Naive thymus-derived CD4-positive, alpha-beta T cell (primary cell): Measurements from ENCODE around the gene COL5A1. TPM values are rescaled to one million over a fixed set of nuclear protein-coding genes. Genes with fewer than 3 reads are reported as not detected.

Experiments
- ATAC-seq: fragments of 150-1000 bp; cut with Tn5 transposase; 2 replicates; pipeline ENCODE4 v1.10.0; 2021; ENCODE audit warnings: mild to moderate bottlenecking, moderate library complexity
- CTCF ChIA-PET: fragments of 350-600 bp; sonication (Branson Sonifier 250); formaldehyde crosslinking; loops from one replicate; lab custom pipeline; 2021; ENCODE audit warnings: antibody characterized with exemption; lab: Charles Lee
- POLR2A ChIA-PET: fragments of 350-600 bp; sonication (Branson Sonifier 250); formaldehyde crosslinking; loops from one replicate; lab custom pipeline; 2021; ENCODE audit warnings: antibody characterized with exemption, inconsistent platforms; lab: Charles Lee
- DNase-seq, 9 donors: peaks; one replicate each; pipeline versions ENCODE4 v3.0.0 to v3.0.0-alpha.2; 2020 to 2022; ENCODE audit warnings: mixed read lengths in 1 of 9
- H3K27ac ChIP-seq: one replicate; pipeline ENCODE4 v1.7.0; 2013; ENCODE audit warnings: mild to moderate bottlenecking, low read depth, low read length, moderate library complexity
- H3K27me3 ChIP-seq, 2 donors: one replicate each; pipeline ENCODE4 v1.7.0; 2013; ENCODE audit warnings: low read length in 2 of 2, mild to moderate bottlenecking in 2 of 2, moderate library complexity in 2 of 2; ENCODE audit not compliant: control insufficient read depth in 2 of 2, insufficient read depth in 2 of 2
- H3K36me3 ChIP-seq, 3 experiments: 1 replicate in 2 of 3; 2 replicates in 1 of 3; pipeline ENCODE4 v1.7.0; 2013; ENCODE audit warnings: low read length in 3 of 3, mild to moderate bottlenecking in 3 of 3, moderate library complexity in 1 of 3; ENCODE audit not compliant: insufficient read depth in 3 of 3, control insufficient read depth in 2 of 3
- H3K4me1 ChIP-seq, 2 donors: one replicate each; pipeline ENCODE4 v1.7.0; 2013; ENCODE audit warnings: low read length in 2 of 2, mild to moderate bottlenecking in 2 of 2, moderate library complexity in 1 of 2; ENCODE audit not compliant: control insufficient read depth in 2 of 2, insufficient read depth in 2 of 2
- H3K4me3 ChIP-seq: 2 replicates; pipeline ENCODE4 v1.7.0; 2013; ENCODE audit warnings: mild to moderate bottlenecking, low read length
- H3K9me3 ChIP-seq, 3 experiments: 1 replicate in 2 of 3; 2 replicates in 1 of 3; pipeline ENCODE4 v1.7.0; 2013; ENCODE audit warnings: low read length in 3 of 3; ENCODE audit not compliant: control insufficient read depth in 2 of 3
- H3K27ac Mint-ChIP-seq, 9 donors: one replicate each; pipeline ENCODE4 v1.8.0; 2020 to 2022; ENCODE audit warnings: mixed read lengths in 9 of 9, mild to moderate bottlenecking in 8 of 9, moderate library complexity in 5 of 9, inconsistent platforms in 2 of 9
- H3K27me3 Mint-ChIP-seq, 5 donors: one replicate each; pipeline ENCODE4 v1.8.0; 2021 to 2022; ENCODE audit warnings: mixed read lengths in 5 of 5, mild to moderate bottlenecking in 1 of 5
- H3K36me3 Mint-ChIP-seq, 5 donors: one replicate each; pipeline ENCODE4 v1.8.0; 2020 to 2022; ENCODE audit warnings: mixed read lengths in 5 of 5, mild to moderate bottlenecking in 3 of 5, inconsistent platforms in 1 of 5
- H3K4me1 Mint-ChIP-seq, 7 donors: one replicate each; pipeline ENCODE4 v1.8.0; 2020 to 2022; ENCODE audit warnings: mixed read lengths in 7 of 7, mild to moderate bottlenecking in 3 of 7, inconsistent platforms in 1 of 7
- H3K4me3 Mint-ChIP-seq, 10 donors: one replicate each; pipeline ENCODE4 v1.8.0; 2020 to 2022; ENCODE audit warnings: mild to moderate bottlenecking in 10 of 10, mixed read lengths in 10 of 10, moderate library complexity in 6 of 10, inconsistent platforms in 2 of 10
- H3K9me3 Mint-ChIP-seq, 11 donors: one replicate each; pipeline ENCODE4 v1.8.0; 2020 to 2022; ENCODE audit warnings: mixed read lengths in 11 of 11, mild to moderate bottlenecking in 4 of 11, inconsistent platforms in 1 of 11, moderate library complexity in 1 of 11
- intact Hi-C, 2 donors: fragments of 100-400 bp; cut with micrococcal nuclease; formaldehyde crosslinking; loops; one replicate each; pipeline ENCODE4 v1.15.1; 2023
- polyA plus RNA-seq, 2 donors: library from polyadenylated mRNA; unstranded; fragments of 300-500 nt; fragmentation: Illumina TruSeq; gene quantifications; one replicate each; pipeline ENCODE4 v1.2.3, GENCODE V29; 2021
- total RNA-seq, 6 experiments: library from RNA in 5 of 6; stranded (reverse) in 5 of 6; gene quantifications; 1 replicate in 5 of 6; 2 replicates in 1 of 6; pipeline ENCODE4 v1.2.3 and lab custom pipeline; 2021 to 2026

COL5A1 gene
- total and polyA plus RNA-seq, 7 experiments from 2014 or later = 0.16 to 0.56 (median 0.24) TPM; not detected in 2

DNA sequence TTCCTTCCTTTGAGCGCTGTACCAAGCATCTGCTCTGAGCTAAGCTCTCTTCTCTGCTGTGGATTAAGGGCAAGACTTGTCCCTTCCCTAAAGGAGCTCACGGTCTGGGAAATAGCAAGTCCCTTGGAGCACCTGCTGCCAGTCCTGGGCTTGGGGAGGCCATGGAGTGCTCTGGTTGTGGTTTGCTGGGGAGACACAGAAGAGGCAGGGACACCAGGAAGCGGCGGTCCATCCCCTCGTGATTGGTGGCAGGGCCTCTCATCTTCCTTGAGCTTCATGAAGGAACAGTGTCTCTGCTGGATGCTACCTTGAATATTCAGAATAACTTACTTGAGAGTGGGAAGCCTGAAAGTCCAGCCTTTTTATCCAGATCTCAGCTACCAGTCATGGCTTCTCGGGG lies 35.3 kb downstream of the COL5A1 start:
- ChIA-PET CTCF (no interaction called here), POLR2A (no interaction called here)
- Mint-ChIP-seq H3K36me3 (peaks cover 0 to 8% (median 0%) of the 10 kb centered on the region in 5 donors), H3K27me3 (peaks cover 0 to 16% (median 0%) of the 10 kb centered on the region in 5 donors), H3K4me3 (no peak overlapping the region), H3K4me1 (peaks cover 0 to 1% (median 0%) of the 10 kb centered on the region in 7 donors), H3K9me3 (peaks cover 0 to 31% (median 9%) of the 10 kb centered on the region in 11 donors), H3K27ac (no peak overlapping the region)
- ATAC-seq (no peak), DNase-seq (no peak)
- Histone ChIP-seq H3K27ac (no peak overlapping the region), H3K27me3 (no peaks in the 10 kb centered on the region), H3K9me3 (peaks cover 0 to 8% (median 0%) of the 10 kb centered on the region in 3 experiments), H3K36me3 (no peaks in the 10 kb centered on the region), H3K4me1 (no peaks in the 10 kb centered on the region), H3K4me3 (no peak overlapping the region)
- intact Hi-C loops = no loop called here

DNA sequence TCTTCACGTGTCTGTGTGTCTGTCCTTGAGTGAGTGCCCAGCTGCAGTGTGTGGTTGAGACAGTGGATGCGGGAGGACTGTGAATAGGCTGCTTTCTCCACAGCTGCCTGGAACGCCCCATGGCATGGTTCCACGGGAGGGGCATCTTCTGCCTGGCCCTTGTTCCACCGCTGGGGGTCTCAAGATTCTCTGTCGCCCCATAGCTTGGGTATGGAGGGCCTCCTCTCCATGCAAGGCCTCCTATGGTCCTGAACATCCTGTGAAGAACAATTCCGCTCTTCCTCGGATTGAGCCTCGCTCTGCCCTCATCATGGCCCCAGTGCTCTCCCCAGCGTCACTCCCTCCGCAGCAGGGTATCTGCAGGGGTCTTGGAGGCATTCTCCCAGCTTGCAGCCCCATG lies 36.1 kb downstream of the COL5A1 start:
- peaks cover 0 to 16% (median 0%) of the 10 kb centered on the region in 5 donors for H3K27me3 Mint-ChIP-seq
- ChIA-PET CTCF (no interaction called here), POLR2A (no interaction called here)
- Histone ChIP-seq H3K27me3 (no peaks in the 10 kb centered on the region), H3K4me3 (no peak overlapping the region), H3K4me1 (no peaks in the 10 kb centered on the region), H3K36me3 (no peaks in the 10 kb centered on the region), H3K27ac (no peak overlapping the region), H3K9me3 (peaks cover 0 to 8% (median 0%) of the 10 kb centered on the region in 3 experiments)
- peaks cover 0 to 8% (median 0%) of the 10 kb centered on the region in 5 donors for H3K36me3 Mint-ChIP-seq
- DNase-seq = no peak
- peaks cover 0 to 31% (median 9%) of the 10 kb centered on the region in 11 donors for H3K9me3 Mint-ChIP-seq
- ATAC-seq = no peak
- no peak overlapping the region for H3K4me3 Mint-ChIP-seq
- H3K27ac Mint-ChIP-seq = no peak overlapping the region
- peaks cover 0 to 1% (median 0%) of the 10 kb centered on the region in 7 donors for H3K4me1 Mint-ChIP-seq
- intact Hi-C loops = no loop called here

DNA sequence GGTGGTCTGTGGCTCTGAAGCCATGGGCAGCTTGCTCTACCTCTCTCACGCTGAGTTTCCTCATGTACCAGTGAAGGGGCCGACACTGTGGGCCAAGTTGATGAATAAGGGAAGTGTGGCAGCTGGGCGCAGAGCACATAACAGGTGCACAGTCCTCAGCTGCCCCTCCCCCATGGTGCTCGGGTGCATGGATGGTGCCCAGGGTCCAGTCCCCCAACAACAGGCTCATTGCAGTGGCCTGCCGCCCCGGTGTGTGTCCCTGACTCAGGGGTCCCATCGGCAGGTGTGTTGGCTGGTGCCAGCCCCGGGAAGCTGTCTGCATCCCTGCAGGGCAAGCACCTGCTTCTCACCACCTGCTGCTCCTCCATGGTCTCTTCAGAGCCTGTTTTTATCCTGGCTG lies 36.6 kb downstream of the COL5A1 start:
- no peak overlapping the region for H3K4me3 ChIP-seq
- no peak overlapping the region for H3K4me3 Mint-ChIP-seq
- no peak for DNase-seq
- H3K27ac Mint-ChIP-seq = no peak overlapping the region
- H3K27me3 Mint-ChIP-seq = peaks cover 0 to 16% (median 0%) of the 10 kb centered on the region in 5 donors
- H3K9me3 ChIP-seq = peaks cover 0 to 8% (median 0%) of the 10 kb centered on the region in 3 experiments
- H3K4me1 ChIP-seq = no peaks in the 10 kb centered on the region
- ChIA-PET POLR2A (no interaction called here), CTCF (no interaction called here)
- H3K4me1 Mint-ChIP-seq = peaks cover 0 to 1% (median 0%) of the 10 kb centered on the region in 7 donors
- peaks cover 0 to 8% (median 0%) of the 10 kb centered on the region in 5 donors for H3K36me3 Mint-ChIP-seq
- ATAC-seq = no peak
- H3K27me3 ChIP-seq = no peaks in the 10 kb centered on the region
- H3K27ac ChIP-seq = no peak overlapping the region
- intact Hi-C loops = no loop called here
- H3K9me3 Mint-ChIP-seq = peaks cover 0 to 31% (median 9%) of the 10 kb centered on the region in 11 donors
- no peaks in the 10 kb centered on the region for H3K36me3 ChIP-seq

DNA sequence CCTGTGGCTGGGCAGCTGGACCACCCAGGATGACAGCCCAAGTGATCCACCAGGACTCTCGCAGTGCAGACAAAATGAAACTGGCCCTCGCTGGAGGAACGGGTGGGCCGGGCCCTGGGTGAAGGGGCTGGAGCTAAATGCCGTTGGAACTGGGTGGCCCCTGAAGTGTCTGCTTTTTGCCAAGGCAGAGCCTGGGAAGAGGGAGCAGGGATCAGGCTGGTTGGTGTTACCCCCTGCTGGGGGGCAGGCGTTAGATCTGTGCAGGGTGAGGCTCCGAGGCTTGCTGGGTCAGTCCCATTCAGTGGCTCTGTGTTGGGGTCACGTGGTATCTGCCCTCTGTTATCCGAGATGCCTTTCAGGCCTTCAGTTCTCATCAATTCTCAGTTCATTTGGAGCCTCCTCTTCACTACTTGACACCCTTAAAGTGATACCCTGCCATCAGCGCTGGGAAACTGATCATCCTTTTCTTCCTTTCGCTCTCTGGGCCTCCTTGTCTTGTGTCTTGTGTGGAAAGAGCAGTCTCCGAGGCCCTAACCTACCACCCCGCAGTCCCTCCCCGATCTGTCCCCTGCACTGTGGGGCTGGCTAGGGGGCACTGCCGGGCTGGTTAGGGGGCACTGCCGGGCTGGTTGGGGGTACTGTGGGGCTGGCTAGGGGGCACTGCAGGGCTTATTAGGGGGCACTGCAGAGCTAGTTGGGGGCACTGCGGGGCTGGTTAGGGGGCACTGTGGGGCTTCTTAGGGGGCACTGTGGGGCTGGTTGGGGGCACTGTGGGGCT lies 37.3 kb downstream of the COL5A1 start:
- peaks cover 0 to 16% (median 0%) of the 10 kb centered on the region in 5 donors for H3K27me3 Mint-ChIP-seq
- no peak overlapping the region for H3K27ac ChIP-seq
- peaks cover 0 to 28% (median 9%) of the 10 kb centered on the region in 11 donors for H3K9me3 Mint-ChIP-seq
- no peak overlapping the region for H3K27ac Mint-ChIP-seq
- CTCF ChIA-PET = no interaction called here
- intact Hi-C loops = no loop called here
- H3K4me1 ChIP-seq = no peaks in the 10 kb centered on the region
- H3K27me3 ChIP-seq = no peaks in the 10 kb centered on the region
- no peak overlapping the region for H3K4me3 Mint-ChIP-seq
- DNase-seq = no peak
- POLR2A ChIA-PET = no interaction called here
- H3K9me3 ChIP-seq = peaks cover 0 to 8% (median 0%) of the 10 kb centered on the region in 3 experiments
- peaks cover 0 to 1% (median 0%) of the 10 kb centered on the region in 7 donors for H3K4me1 Mint-ChIP-seq
- no peak for ATAC-seq
- H3K36me3 Mint-ChIP-seq = peaks cover 0 to 8% (median 0%) of the 10 kb centered on the region in 5 donors
- no peak overlapping the region for H3K4me3 ChIP-seq
- no peaks in the 10 kb centered on the region for H3K36me3 ChIP-seq

DNA sequence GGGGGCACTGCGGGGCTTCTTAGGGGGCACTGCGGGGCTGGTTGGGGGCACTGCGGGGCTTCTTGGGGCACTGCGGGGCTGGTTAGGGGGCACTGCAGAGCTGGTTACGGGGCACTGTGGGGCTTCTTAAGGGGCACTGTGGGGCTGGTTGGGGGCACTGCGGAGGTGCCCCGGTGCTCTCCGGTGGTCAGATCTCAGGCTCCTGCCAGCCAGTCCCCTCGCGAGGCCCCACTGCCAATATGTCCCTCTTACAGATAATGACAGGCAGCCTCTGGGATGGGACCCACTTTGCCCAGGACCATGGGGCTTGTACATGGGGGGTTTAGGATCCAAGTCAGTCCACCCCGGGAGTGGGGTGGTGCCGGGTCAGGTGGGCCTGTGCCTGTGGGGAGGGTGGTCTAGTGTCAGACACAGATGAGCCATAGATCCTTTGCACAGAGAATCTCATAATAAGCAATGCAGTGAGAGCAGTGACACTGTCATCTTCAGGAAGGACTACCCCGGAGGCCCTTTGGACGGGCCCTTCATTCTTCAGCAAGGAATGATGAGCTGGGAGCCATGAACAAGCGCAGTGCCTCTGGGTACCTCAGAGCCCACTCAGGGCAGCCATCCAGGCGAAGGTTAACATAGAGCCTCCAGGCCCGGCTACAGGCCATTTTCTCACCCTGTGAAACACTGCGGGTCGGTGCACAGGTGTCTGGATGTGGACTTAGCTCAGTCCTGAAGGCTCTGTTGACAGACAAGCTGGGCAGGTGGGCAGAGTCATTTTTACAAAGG lies 38.2 kb downstream of the COL5A1 start:
- H3K9me3 Mint-ChIP-seq = peaks cover 0 to 21% (median 7%) of the 10 kb centered on the region in 11 donors
- ATAC-seq (no peak), DNase-seq (no peak)
- intact Hi-C loops = no loop called here
- no peak overlapping the region for H3K27ac Mint-ChIP-seq
- ChIA-PET POLR2A (no interaction called here), CTCF (no interaction called here)
- no peaks in the 10 kb centered on the region for H3K36me3 ChIP-seq
- peaks cover 0 to 8% (median 0%) of the 10 kb centered on the region in 5 donors for H3K36me3 Mint-ChIP-seq
- H3K4me3 ChIP-seq = no peak overlapping the region
- H3K27me3 ChIP-seq = no peaks in the 10 kb centered on the region
- peaks cover 0 to 16% (median 0%) of the 10 kb centered on the region in 5 donors for H3K27me3 Mint-ChIP-seq
- no peaks in the 10 kb centered on the region for H3K4me1 ChIP-seq
- H3K9me3 ChIP-seq = peaks cover 0 to 8% (median 0%) of the 10 kb centered on the region in 3 experiments
- no peak overlapping the region for H3K4me3 Mint-ChIP-seq
- peaks cover 0 to 1% (median 0%) of the 10 kb centered on the region in 7 donors for H3K4me1 Mint-ChIP-seq
- no peak overlapping the region for H3K27ac ChIP-seq

DNA sequence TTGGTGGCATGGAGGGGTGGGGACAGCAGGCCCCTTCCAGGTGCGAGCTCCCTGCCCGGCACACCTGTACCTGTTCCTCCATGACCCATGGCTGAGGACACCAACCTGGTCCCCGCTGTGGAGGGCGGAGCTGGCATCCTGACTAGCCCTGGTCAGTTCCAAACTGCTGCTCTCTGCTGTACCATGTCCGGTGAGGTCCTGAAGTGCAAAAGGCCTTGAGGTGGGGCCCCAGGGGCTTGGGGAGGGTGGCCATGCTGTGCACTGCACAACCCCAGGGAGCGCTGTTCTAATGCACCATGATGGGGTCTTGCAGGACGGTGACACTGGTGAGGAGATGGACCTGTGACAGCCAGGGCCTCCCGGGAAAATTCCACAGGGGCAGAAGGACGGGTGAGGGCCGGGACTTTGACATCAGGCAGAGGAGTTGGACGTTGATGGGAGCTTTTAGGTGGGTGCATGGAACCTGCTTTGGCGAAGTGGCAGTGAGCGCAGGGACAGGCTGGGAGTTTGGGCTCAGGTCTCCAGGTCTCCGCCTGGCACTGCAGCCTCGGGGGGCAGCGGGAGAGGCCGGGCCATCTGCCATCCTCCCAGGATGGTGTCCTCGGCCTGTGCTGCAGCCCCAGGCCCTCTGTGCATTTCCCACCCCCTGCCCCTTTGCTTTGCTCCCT lies 38.9 kb downstream of the COL5A1 start:
- CTCF ChIA-PET = no interaction called here
- H3K27me3 Mint-ChIP-seq = peaks cover 0 to 16% (median 0%) of the 10 kb centered on the region in 5 donors
- H3K4me3 Mint-ChIP-seq = no peak overlapping the region
- no peak for ATAC-seq
- no peak overlapping the region for H3K4me3 ChIP-seq
- H3K27ac Mint-ChIP-seq = no peak overlapping the region
- peaks cover 0 to 5% (median 0%) of the 10 kb centered on the region in 3 experiments for H3K9me3 ChIP-seq
- H3K27ac ChIP-seq = no peak overlapping the region
- POLR2A ChIA-PET = no interaction called here
- no peaks in the 10 kb centered on the region for H3K27me3 ChIP-seq
- no peaks in the 10 kb centered on the region for H3K36me3 ChIP-seq
- DNase-seq = no peak
- H3K4me1 ChIP-seq = no peaks in the 10 kb centered on the region
- intact Hi-C loops = no loop called here
- H3K36me3 Mint-ChIP-seq = peaks cover 0 to 8% (median 0%) of the 10 kb centered on the region in 5 donors
- peaks cover 0 to 14% (median 5%) of the 10 kb centered on the region in 11 donors for H3K9me3 Mint-ChIP-seq
- peaks cover 0 to 1% (median 0%) of the 10 kb centered on the region in 7 donors for H3K4me1 Mint-ChIP-seq
